Activated B cell treated with CpG ODN at 0.5 μM for 24 hours (primary cell): ENCODE measurements around the gene NUMB. TPM values are rescaled to one million over a fixed set of nuclear protein-coding genes. Genes with fewer than 3 reads are reported as not detected.

ENCODE experiments used
- ATAC-seq: fragments of 200-7000 bp; cut with Tn5 transposase; one replicate; pipeline ENCODE4 v1.10.0; 2021; ENCODE audit warnings: low read depth, mild to moderate bottlenecking, moderate library complexity
- CTCF ChIA-PET: fragments of 350-600 bp; sonication (Branson Sonifier 250); formaldehyde crosslinking; loops from one replicate; lab custom pipeline; 2021; ENCODE audit warnings: antibody characterized with exemption; lab: Charles Lee
- POLR2A ChIA-PET: fragments of 350-600 bp; sonication (Branson Sonifier 250); formaldehyde crosslinking; loops from one replicate; lab custom pipeline; 2021; ENCODE audit warnings: antibody characterized with exemption; lab: Charles Lee
- DNase-seq: peaks from one replicate; pipeline ENCODE4 v3.0.0; 2022
- H3K27ac Mint-ChIP-seq: one replicate; pipeline ENCODE4 v1.8.0; 2020; ENCODE audit warnings: mixed read lengths
- H3K27me3 Mint-ChIP-seq: one replicate; pipeline ENCODE4 v1.8.0; 2021; ENCODE audit warnings: mixed read lengths
- H3K36me3 Mint-ChIP-seq: one replicate; pipeline ENCODE4 v1.8.0; 2021; ENCODE audit warnings: low read depth, mixed read lengths
- H3K4me1 Mint-ChIP-seq: one replicate; pipeline ENCODE4 v1.8.0; 2021; ENCODE audit warnings: mixed read lengths
- H3K4me3 Mint-ChIP-seq: one replicate; pipeline ENCODE4 v1.8.0; 2020; ENCODE audit warnings: mild to moderate bottlenecking, mixed read lengths
- H3K9me3 Mint-ChIP-seq: one replicate; pipeline ENCODE4 v1.8.0; 2020; ENCODE audit warnings: mixed read lengths
- intact Hi-C: fragments of 100-400 bp; cut with micrococcal nuclease; formaldehyde crosslinking; loops from one replicate; pipeline ENCODE4 v1.15.1; 2024
- total RNA-seq: library from RNA; stranded (reverse); gene quantifications from 2 replicates; pipeline ENCODE4 v1.2.3, GENCODE V29; 2022
- TF ChIP-seq, protein P1 (sequence below): fragments of 200-600 bp; IDR thresholded peaks from one replicate; pipeline ENCODE4 v1.8.0; 2022; ENCODE audit warnings: antibody characterized with exemption, mild to moderate bottlenecking

NUMB gene
- total RNA-seq, 1 donor from 2014 or later, result 71.4 TPM

DNA sequence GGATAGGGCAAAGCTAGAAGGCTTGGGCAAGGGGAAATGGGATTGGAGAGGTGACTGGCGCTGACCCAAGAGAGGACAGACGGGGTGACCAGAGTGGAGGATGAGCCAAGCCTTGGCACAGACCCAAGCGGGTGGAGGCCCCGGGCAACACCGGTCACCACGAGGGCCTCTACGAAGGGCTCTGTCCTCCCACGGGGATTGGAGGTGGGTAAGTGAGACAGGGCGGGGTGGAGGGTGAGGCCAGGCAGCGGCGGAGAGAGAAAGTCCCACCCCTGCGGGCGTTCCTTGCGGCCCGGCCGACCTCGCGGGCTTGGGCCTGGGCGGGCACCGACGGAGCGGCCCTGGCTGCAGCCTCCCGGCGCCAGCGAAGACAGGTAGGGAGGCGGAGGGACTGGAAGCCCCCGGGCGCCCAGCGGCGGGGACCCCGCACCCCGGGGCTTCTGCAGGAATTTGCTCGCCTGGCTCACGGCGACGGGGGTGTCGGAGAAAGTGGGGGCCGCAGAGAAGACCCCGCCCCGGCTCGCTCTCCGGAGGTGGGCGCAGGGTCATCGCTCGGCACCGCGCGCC is 221.0 kb downstream of the NUMB start, which contains the start of gene PAPLN:
Gene PAPLN, plus strand, starts transcription at position 288 of the 567 bp plus-strand sequence. CDS start 2,273 bp downstream, outside the sequence.
- CTCF ChIA-PET, result no interaction called here
- POLR2A ChIA-PET, result interaction anchor here (0.6 to 2.0 kb wide), 2 partner anchors 9 to 151 kb away, joined by 5 to 6 read pairs; no protein-coding TSS in a partner anchor
- Mint-ChIP-seq H3K9me3 (no peaks in the 10 kb centered on the region), H3K27ac (no peak within 1 kb of the TSS), H3K27me3 (peaks cover 53% of the 10 kb centered on the region), H3K4me3 (peak within 1 kb of the TSS; percentile 83), H3K4me1 (peaks cover 53% of the 10 kb centered on the region), H3K36me3 (no peaks in the 10 kb centered on the region)
- TF ChIP-seq, protein P1, sequence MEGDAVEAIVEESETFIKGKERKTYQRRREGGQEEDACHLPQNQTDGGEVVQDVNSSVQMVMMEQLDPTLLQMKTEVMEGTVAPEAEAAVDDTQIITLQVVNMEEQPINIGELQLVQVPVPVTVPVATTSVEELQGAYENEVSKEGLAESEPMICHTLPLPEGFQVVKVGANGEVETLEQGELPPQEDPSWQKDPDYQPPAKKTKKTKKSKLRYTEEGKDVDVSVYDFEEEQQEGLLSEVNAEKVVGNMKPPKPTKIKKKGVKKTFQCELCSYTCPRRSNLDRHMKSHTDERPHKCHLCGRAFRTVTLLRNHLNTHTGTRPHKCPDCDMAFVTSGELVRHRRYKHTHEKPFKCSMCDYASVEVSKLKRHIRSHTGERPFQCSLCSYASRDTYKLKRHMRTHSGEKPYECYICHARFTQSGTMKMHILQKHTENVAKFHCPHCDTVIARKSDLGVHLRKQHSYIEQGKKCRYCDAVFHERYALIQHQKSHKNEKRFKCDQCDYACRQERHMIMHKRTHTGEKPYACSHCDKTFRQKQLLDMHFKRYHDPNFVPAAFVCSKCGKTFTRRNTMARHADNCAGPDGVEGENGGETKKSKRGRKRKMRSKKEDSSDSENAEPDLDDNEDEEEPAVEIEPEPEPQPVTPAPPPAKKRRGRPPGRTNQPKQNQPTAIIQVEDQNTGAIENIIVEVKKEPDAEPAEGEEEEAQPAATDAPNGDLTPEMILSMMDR, result no peak
- ATAC-seq, result peak; percentile 50
- intact Hi-C loops, result loop anchor here (5.0 kb wide), 1 partner anchor 45 kb away; no protein-coding TSS in a partner anchor
- no peak for DNase-seq

GRCh38 chr14:73236752-73237218 is 221.6 kb downstream of the NUMB start:
- Mint-ChIP-seq H3K4me1 (peaks cover 49% of the 10 kb centered on the region), H3K27ac (no peak overlapping the region), H3K9me3 (no peaks in the 10 kb centered on the region), H3K36me3 (no peaks in the 10 kb centered on the region), H3K4me3 (peak overlapping the region; percentile 83), H3K27me3 (peaks cover 50% of the 10 kb centered on the region)
- ChIA-PET CTCF (no interaction called here), POLR2A (interaction anchor here (2.0 kb wide), 1 partner anchor 9 kb away, joined by 5 read pairs; no protein-coding TSS in a partner anchor)
- DNase-seq (no peak), ATAC-seq (no peak)
- intact Hi-C loops, result loop anchor here (5.0 kb wide), 1 partner anchor 46 kb away; no protein-coding TSS in a partner anchor
- TF ChIP-seq, protein P1, result no peak

DNA sequence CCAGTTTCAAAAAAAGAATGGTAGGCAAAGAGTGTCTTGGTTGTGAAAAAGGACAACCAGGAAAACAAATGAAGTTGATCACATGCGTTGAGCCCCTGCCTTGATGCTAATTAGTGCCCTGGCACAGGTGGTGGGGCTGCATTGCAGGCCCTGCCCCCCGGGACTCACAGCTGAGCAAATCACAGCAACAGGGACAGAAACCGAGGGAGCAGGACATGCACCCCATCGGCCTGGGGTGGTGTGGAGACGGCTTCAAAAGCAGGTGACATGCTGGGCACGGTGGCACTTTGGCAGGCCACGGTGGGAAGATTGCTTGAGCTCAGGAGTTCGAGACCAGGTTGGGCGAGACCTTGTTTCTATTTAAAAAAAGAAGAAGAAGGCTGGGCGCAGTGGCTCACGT is 222.2 kb downstream of the NUMB start:
- Mint-ChIP-seq H3K27ac (no peak overlapping the region), H3K4me1 (peaks cover 42% of the 10 kb centered on the region), H3K4me3 (no peak overlapping the region), H3K36me3 (no peaks in the 10 kb centered on the region), H3K27me3 (peaks cover 47% of the 10 kb centered on the region), H3K9me3 (no peaks in the 10 kb centered on the region)
- ATAC-seq, result no peak
- no peak for DNase-seq
- ChIA-PET POLR2A (interaction anchor here (2.0 kb wide), 1 partner anchor 10 kb away, joined by 5 read pairs; no protein-coding TSS in a partner anchor), CTCF (no interaction called here)
- TF ChIP-seq, protein P1, result no peak
- intact Hi-C loops, result loop anchor here (5.0 kb wide), 1 partner anchor 46 kb away; no protein-coding TSS in a partner anchor

GRCh38 chr14:73235531-73236155 is 222.7 kb downstream of the NUMB start:
- no peak overlapping the region for H3K27ac Mint-ChIP-seq
- H3K27me3 Mint-ChIP-seq, result peaks cover 42% of the 10 kb centered on the region
- peaks cover 37% of the 10 kb centered on the region for H3K4me1 Mint-ChIP-seq
- ATAC-seq (no peak), DNase-seq (no peak)
- ChIA-PET POLR2A (interaction anchor here (2.0 kb wide), 1 partner anchor 10 kb away, joined by 5 read pairs; no protein-coding TSS in a partner anchor), CTCF (no interaction called here)
- intact Hi-C loops, result loop anchor here (5.0 kb wide), 1 partner anchor 47 kb away; no protein-coding TSS in a partner anchor
- H3K36me3 Mint-ChIP-seq, result no peaks in the 10 kb centered on the region
- TF ChIP-seq, protein P1, result no peak
- no peaks in the 10 kb centered on the region for H3K9me3 Mint-ChIP-seq
- H3K4me3 Mint-ChIP-seq, result no peak overlapping the region
